ENCODE measurements around the gene PCSK9. TPM values are rescaled to one million over a fixed set of nuclear protein-coding genes. Genes with fewer than 3 reads are reported as not detected.
A peak's percentile ranks its signal among the peaks of the same experiment; 100 is the strongest.

Gene PCSK9
- total RNA-seq, 1 donor from 2014 or later, result 1.3 TPM

DNA sequence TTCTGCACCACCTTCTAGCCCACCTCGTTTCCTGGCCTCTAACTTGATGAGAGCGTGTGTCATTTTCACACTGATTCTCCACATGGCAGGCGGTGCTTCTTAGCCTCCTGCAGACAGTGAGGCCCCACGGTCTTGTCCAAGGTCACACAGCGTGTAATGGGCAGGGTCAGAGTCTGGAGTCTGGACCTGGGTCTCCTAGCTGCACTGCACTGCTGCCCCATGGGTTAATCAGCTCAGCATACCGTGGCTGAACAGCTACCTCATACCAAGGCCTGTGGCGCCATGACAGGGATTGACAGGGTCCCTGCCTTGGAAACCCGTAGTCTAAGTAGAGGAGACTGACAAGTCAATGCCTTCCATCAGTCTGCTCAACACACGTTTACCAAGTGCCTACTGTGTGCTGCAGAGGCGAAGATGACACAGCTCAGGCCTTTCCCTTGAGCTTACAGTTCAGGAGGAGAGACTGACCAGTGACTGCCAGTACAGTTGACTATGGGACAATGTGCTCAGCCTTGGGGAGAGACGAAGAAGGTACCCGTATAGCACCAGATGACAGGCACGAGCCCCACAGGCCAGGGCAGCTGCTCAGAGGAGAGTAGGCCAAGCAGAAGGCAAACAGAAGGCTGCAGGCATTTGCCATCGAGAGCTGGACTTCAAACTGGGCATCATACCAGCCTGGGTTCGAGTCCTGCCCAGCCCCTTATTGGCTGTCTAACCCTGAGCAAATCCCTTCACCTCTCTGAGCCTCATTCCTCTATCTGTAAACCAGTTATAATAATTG lies 5.5 kb downstream of the PCSK9 start:
- no peak for DNase-seq

DNA sequence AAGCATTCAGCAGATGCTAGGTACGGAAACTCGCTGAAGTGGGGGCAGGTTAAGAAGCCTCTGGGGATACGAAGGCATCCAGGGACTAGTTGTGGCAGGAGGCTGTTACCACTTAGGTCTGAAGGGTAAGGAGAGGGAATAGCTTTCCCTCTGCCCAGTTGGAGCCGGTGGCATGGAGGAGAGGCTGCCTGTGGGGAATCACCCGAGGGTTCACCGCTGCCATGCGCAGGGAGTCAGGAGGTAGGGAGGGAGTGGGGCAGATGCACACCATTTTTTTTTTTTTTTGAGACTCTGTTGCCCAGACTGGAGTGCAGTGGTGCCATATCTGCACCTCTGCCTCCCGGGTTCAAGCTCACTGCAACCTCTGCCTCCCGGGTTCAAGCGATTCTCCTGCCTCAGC lies 6.1 kb downstream of the PCSK9 start:
- no peak for DNase-seq

DNA sequence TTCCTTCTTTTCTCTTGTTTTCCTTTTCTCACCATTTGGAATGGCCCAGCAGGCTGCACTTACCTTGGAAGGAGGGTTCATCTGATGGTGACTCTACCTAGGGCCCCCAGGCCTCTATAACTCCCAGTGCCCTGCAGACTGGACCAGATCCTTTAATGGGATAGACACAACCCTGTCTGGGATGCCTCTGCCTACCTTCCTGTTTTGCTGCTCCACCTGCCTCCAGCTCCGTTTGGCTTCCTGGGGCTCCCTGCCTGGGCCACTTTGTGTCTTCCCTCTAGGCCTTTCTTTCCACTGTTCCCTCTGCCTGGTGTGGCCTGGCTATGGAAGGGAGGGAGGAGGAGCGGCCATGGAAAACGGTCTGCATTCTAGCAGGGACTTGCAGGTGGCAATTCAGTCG lies 7.5 kb downstream of the PCSK9 start:
- DNase-seq, result no peak

DNA sequence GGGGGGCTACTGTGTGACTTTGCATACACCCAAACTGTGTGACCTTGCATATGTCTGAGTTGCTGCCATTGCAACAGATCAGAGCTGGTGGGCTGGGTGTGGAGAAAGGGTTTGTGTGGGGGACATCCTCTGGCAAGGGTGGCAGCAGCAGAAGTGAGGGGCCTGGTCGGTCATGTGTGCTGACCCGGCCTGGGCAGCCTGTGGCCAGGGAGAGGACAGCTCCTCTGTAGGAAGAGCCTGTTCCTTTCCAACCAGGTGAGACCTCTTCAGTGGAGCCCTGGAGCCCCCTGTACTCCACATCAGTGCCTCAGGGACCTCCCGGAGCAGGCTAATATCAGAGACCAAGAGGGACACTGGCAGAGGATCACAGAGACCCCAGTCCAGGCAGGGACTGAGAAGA lies 8.3 kb downstream of the PCSK9 start:
- DNase-seq, result no peak

DNA sequence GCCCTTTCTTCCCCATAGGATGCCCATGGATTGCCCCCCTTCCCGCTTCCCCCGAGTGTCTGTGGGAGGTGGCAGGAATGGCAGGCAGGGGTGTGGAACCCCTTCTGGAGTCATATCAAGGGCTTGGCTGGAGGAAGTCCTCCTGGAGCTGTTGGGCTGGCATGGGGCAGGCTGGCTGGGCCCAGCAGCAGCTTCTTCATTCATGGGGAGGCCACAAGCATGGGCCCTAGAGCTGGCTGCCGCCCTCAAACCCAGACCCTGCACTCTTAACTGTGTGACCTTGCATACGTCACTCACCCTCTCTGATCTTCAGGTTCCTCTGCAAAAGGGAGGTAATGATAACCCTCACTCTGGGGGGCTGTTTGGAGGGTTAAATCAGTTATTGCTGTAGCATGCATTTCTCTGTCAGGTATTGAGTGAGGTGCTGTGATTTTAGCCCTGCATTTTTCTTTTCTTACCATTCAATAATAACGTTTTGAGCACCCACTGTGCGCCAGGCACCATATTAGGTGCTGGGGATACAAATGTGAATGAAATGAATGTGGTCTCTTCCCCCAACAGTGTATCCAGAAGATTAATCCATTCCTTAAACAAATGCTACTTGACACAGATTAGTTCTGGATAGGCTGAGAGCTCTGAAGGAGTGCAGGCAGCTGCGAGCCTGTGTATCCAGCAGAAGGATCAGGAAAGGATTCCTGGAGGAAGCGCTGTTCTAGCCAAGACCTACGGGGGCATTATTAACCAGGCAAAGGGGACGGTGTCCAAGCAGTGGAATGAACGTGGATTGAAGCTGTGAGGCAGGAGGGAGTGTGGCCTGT lies 9.3 kb downstream of the PCSK9 start:
- DNase-seq, result peak; percentile 70

DNA sequence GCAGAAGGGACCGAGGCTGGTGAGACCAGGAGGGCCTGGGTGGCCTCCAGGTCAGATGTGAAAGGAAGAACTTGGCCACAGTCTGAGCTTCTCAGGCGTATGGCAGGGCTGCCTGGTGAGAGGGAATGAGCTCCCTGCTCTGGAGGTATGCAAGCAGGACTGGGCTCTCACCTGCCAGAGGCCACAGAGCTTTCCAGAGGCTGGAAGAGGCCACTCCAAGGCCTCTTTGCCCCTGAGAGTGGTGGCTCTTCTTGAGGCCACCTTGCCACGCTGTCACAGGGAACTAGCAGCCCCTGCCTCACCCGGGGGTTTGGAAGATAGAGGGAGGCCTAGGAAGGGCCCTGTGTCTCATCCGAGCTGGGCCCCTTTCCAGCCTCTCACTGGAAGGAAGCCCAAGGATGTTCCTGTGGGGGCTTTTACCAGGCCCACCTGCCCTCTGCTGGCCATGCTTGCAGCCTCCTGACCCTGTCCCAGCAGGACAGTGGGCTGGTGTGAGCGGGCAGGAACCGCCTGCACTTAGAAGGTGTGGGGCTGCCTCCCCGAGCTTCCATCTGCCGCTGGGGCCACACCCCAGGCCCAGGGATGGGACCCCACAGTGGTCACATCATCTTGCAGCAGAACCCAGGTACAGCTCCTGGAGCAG lies 10.0 kb downstream of the PCSK9 start:
- DNase-seq, result no peak

DNA sequence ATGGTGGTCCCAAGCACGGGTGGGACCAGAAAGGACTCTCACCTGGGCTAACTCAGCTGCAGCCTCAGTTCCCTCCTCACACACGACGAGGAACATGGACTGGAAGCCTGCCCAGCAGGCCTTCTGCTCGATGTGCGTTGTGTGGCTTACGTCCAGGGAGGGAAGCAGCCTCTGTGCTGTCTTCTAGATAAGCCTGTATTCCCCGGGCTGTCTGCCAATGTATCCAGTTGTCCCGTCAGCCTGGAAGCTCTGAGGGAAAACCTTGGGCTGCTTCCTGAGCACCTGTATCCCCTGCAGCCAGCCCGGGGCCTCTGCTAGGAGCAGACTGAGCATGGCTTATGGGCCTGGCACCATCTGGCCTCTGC lies 10.5 kb downstream of the PCSK9 start:
- peak; percentile 89 for DNase-seq

DNA sequence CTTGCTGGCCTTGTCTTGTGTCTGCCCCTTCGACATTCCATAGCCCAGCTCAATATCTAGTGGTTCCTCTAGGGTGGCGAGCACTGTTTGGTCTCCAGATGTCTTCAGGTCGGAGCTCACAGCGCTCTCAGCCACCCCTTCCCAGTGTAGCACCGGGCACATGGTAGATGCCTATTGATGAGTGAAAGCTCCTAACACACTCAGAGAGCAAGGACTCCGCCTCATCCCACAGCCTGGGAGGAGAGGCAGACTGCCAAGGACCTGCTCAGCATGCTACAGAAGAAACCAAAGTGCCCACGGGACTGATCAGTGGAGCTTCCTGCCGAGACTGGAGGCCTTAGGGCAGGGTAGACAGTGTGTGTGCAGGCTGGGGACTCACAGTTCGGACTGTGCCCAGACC lies 10.9 kb downstream of the PCSK9 start:
- DNase-seq, result no peak

DNA sequence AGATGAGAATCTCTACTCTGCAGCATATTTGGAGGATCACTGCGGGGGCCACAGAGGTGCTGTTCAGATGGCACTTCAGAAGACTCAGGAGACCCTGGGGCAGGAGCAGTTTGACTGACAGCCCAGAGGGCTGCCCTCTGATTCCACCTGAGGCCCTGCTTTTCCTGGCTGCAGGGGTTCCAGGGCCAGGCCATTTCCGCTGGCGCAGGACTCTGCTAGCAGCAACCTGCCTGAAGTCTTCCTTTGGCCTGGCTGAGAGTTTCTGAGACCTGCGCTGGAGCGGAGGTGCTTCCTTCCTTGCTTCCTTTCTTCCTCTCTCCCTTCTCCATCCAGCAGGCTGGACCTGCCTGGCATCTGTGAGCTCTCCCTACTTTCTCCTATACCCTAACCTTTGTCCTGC lies 11.8 kb downstream of the PCSK9 start:
- DNase-seq, result no peak

DNA sequence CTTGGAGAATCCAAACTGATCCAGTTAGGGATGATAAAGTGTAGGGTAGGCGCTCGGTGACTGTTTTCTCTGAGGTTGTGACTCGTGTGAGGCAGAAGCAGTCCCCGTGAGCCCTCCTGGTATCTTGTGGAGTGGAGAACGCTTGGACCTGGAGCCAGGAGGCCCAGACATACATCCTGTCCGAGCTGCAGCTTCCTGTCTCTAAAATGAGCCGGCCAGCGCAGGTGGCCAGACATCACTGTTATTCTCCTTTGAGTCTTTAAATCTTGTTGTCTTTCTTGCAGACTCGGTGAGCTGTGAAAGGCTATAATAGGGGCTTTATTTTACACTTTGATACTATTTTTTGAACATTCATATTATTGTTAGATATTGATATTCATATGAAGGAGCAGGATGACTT lies 12.3 kb downstream of the PCSK9 start:
- DNase-seq, result no peak

DNA sequence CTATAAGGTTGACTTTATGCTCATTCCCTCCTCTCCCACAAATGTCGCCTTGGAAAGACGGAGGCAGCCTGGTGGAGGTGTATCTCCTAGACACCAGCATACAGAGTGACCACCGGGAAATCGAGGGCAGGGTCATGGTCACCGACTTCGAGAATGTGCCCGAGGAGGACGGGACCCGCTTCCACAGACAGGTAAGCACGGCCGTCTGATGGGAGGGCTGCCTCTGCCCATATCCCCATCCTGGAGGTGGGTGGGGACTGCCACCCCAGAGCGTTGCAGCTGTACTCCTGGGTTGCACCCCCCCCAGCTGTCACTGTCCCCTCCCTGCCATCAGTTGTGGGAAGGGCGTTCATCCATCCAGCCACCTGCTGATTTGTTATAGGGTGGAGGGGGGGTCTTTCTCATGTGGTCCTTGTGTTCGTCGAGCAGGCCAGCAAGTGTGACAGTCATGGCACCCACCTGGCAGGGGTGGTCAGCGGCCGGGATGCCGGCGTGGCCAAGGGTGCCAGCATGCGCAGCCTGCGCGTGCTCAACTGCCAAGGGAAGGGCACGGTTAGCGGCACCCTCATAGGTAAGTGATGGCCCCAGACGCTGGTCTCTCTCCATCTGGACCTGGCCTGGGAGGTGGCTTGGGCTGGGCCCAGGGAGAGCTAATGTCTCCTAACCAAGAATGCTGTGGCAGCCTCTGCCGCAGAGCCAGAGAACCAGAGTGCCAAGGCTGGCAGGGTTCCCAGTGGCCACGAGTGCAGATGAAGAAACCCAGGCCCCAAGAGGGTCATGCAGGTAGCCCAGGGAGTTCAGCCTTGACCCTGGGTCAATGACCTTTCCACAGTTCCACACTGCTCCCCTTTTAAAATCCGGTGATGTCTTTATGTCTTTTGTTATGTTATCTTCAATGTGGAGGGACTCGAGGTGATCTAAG lies 13.1 kb downstream of the PCSK9 start:
- DNase-seq, result no peak

DNA sequence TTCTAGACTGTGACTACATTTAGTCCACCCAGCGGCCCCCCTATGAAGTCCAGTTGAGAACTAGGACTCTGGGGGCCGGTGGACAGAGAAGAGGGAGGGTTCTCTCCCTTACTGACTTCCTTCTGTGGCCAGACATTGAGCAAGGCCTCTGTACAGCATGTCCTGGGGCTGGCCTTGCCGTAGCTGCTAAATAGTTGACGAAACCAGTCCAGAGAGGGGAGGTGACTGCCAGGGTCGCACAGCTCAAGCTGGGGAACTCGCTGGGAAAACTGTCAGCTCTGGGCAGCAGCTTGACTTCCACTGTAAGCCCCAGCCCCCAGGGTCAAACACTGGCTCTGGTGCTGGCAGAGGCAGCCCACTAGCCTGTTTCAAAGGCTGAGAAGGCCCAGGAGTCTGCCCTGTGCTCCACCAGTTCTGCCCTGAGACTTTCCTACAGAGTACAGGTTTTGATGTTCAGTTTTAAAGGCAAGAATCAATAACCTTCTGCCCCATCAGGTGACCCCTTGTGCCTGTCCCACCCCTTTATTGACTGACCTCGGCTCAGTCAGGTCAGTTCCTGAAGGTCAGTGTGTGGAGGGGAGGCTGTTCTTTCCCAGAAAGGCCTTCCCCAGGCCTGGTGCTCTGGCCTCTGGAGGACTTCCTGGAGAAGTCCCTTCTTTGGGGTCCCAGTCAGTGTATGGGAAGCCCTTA lies 14.1 kb downstream of the PCSK9 start:
- DNase-seq, result no peak

DNA sequence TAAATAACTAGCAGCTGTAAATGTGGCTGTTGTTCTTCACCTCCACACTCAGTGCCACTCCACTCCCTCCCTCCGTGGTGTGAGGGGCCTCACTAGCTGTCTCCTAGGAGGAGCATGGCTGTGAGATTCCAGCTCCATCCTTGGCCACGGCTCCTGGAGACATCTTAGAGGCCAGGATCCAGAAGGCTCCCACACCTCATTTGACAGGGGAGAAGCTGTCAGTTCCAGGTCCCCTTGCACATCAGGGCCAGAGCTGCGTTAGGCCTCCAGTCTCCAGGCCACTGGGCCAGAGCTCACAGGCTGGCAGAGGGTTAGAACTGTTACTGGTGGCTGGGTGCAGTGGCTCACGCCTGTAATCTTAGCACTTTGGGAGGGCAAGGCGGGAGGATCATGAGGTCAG lies 15.0 kb downstream of the PCSK9 start:
- DNase-seq, result no peak

DNA sequence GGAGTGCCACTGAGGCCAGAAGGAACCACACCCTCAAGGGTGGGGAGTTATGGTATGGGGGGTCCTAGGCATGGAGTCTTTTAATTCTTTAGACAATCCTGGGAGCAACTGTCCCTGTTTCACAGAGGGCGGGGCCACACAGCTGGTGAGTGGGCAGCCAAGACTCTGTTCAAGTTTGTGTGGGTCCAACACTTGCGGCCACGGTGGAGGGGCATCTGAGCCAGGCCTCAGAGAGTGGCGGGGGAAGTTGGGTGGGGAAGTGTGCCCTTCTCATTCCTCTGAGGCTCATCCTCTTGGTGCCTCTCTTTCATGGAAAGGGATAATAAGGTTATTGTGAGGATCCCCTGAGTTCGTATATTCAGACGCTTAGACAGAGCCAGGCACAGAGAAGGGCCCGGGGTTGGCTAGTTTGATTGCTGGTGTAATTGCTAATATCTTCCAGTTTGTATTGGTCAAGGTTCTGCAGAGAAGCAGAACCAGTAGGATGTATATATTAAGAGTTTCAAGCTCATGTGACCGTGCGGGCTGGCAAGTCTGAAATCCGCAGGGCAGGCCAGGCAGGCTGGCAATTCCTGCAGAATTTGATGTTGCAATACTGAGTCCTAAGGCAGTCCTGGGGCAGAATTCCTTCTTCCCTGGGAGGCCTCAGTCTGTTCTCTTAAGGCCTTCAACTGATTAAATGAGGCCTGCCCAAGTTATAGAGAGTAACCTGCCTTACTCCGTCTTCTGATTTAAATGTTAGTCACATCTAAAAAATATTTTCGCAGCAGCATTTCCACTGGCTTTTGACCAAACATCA lies 15.9 kb downstream of the PCSK9 start:
- no peak for DNase-seq

DNA sequence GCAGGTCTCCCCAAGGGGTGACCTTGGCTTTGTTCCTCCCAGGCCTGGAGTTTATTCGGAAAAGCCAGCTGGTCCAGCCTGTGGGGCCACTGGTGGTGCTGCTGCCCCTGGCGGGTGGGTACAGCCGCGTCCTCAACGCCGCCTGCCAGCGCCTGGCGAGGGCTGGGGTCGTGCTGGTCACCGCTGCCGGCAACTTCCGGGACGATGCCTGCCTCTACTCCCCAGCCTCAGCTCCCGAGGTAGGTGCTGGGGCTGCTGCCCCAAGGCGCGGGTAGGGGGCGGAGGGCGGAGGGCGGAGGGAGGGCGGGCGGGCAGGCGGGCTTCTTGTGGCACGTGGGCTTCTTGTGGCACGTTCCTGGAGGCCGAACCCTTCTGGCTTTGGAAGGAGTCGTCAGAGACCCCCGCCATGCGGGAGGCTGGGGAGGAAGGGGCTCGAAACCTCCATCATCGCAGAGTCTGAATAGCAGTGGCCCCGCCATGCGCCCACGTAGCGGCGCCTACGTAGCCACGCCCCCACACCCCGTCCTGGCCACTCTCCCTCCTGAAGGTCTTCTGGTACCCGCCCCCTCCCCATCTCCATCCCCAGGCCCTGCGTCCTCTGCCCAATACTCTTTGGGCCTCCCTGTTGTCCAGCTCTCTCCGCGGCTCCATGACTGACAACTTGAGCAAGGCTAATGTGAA lies 16.7 kb downstream of the PCSK9 start:
- DNase-seq, result no peak

DNA sequence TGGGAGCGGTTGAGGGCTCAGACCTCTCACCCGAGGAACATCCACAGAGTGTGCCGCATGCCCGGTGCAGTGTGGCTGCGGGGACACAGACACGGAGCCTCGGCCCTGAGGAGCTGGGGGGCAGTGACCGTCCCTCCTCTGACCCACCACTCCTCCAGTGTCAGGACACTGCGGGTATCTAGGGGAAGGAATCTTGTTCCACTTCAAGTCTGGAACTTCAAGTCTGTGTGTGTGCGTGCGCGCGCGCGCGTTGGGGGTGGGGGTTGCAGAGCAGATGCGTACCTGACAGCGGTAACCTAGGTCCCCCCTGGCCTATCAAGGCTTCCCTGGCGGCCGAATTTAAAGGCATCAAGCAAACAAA lies 17.3 kb downstream of the PCSK9 start:
- DNase-seq, result no peak

DNA sequence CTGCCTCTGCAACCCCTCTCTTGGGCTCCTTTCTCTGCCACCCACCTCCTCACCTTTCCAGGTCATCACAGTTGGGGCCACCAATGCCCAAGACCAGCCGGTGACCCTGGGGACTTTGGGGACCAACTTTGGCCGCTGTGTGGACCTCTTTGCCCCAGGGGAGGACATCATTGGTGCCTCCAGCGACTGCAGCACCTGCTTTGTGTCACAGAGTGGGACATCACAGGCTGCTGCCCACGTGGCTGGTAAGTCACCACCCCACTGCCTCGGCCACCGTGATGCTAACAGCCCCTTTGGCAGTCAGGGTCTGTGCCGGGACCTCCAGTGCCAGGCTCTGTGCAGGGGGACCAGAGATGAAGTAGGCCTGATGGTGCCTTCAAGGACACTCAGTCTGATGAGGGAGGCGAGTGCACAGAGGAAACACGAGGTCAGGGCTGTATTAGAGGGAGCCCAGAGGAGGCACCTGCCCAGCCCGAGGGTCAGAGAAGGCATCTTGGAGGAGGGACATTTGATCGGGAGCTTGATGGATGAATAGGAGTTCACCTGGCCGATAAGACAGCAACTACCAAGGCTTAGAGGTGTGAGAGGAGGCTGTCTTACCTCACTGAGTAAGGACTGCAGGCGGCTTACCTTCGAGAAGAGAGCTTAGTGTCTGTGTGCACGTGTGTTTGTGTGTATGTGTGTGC lies 18.1 kb downstream of the PCSK9 start:
- DNase-seq, result no peak

DNA sequence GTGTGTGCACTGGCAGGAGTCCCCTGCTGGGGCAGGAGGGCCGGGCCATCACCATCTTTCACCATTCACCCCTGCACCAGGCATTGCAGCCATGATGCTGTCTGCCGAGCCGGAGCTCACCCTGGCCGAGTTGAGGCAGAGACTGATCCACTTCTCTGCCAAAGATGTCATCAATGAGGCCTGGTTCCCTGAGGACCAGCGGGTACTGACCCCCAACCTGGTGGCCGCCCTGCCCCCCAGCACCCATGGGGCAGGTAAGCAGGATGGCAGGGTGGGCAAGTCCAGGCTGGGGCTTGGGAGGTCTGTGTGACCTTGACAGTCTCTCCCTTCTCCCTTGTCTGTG lies 18.6 kb downstream of the PCSK9 start:
- DNase-seq, result no peak

DNA sequence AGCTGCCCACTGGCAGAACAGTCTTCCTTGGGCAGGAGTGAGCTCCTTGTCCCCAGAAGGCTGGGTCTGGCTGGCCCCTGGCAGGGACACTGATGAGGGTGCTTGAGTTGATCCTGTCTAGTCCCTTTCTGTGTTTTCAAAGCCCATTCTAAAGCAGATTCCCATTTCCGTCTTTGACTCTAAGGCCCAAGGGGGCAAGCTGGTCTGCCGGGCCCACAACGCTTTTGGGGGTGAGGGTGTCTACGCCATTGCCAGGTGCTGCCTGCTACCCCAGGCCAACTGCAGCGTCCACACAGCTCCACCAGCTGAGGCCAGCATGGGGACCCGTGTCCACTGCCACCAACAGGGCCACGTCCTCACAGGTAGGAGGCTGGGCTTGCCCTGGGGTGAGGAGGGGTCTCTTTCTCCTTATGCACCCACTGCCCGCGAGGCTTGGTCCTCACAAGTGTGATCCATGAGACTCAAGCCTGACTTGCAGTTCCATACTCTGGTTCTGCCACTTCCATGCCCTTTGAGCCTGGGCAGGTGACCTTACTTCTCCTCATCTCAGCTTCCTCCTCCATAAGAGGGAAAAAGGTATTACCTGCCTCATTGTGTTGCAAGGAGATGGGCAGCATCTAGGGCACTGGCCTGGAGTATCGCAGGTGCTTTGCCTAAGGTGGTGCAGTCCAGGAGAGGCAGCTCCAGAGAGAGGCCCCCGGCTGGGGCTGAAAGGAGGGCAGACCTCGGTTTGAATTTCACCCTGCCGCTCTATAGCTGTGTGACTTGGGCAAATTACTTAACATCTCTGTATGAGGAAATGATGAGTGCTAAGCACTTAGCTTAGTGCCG lies 20.2 kb downstream of the PCSK9 start:
- no peak for DNase-seq
